ENCODE measurements around the gene DNAAF1.

- TF ChIP-seq, protein P1, sequence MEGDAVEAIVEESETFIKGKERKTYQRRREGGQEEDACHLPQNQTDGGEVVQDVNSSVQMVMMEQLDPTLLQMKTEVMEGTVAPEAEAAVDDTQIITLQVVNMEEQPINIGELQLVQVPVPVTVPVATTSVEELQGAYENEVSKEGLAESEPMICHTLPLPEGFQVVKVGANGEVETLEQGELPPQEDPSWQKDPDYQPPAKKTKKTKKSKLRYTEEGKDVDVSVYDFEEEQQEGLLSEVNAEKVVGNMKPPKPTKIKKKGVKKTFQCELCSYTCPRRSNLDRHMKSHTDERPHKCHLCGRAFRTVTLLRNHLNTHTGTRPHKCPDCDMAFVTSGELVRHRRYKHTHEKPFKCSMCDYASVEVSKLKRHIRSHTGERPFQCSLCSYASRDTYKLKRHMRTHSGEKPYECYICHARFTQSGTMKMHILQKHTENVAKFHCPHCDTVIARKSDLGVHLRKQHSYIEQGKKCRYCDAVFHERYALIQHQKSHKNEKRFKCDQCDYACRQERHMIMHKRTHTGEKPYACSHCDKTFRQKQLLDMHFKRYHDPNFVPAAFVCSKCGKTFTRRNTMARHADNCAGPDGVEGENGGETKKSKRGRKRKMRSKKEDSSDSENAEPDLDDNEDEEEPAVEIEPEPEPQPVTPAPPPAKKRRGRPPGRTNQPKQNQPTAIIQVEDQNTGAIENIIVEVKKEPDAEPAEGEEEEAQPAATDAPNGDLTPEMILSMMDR (conservative IDR thresholded peaks at IDR 0.05; ENCODE audit: low read depth, low read length), result no peak
- no peak for TF ChIP-seq USF2 (IDR thresholded peaks at IDR 0.05; ENCODE audit: low read depth, low read length)
- no peak for TF ChIP-seq POLR2A (IDR thresholded peaks at IDR 0.05; ENCODE audit: low read depth, low read length)
- no peak for TF ChIP-seq ELK1 (IDR thresholded peaks at IDR 0.05; ENCODE audit: borderline replicate concordance, low read depth, low read length)
- TF ChIP-seq CEBPB (IDR thresholded peaks at IDR 0.05; ENCODE audit: low read depth, low read length), result no peak
- no peak for TF ChIP-seq MAFK (IDR thresholded peaks at IDR 0.05; ENCODE audit: low read depth, low read length)
These were observed 49.6 kb upstream of the DNAAF1 start for GRCh38 chr16:84095466-84095865.
